ENCODE measurements around the gene FSTL5.

The FSTL5 gene

DNA sequence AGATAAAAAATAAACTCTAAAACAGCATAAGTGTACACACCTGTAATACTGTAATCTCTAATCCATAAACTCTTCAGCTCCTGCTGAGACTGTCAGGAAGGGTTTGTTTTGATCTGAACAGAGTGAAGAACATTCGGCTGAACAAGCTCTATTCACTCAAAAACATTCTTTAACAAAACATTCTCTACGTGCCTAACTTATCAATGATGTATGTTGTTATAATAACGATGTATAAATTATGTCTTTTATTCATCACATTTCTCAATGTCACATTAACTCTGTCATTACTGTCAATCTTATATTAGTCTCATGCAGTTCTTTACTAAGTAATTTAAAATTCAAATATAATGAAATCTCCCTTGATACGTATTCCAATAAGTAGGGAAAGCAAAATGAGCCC, 280.6 kb downstream of the FSTL5 start:
- H3K4me1 ChIP-seq (ENCODE audit: low read length), result no peaks in the 10 kb centered on the region
- H3K9me2 ChIP-seq (replicated peaks; ENCODE audit: insufficient read depth, low read length), result no peaks in the 10 kb centered on the region
- no peaks in the 10 kb centered on the region for H3K79me2 ChIP-seq (ENCODE audit: low read length)
- H3K27ac ChIP-seq (ENCODE audit: low read length), result no peak overlapping the region
- H3K27me3 ChIP-seq (replicated peaks; ENCODE audit: insufficient read depth, low read length), result no peaks in the 10 kb centered on the region
- TF ChIP-seq EZH2phosphoT487 (IDR thresholded peaks at IDR 0.05; ENCODE audit: low read length) (no peak), EZH2 (optimal IDR thresholded peaks at IDR 0.05; ENCODE audit: low read depth, low read length) (no peak)
- TF ChIP-seq, protein P1, sequence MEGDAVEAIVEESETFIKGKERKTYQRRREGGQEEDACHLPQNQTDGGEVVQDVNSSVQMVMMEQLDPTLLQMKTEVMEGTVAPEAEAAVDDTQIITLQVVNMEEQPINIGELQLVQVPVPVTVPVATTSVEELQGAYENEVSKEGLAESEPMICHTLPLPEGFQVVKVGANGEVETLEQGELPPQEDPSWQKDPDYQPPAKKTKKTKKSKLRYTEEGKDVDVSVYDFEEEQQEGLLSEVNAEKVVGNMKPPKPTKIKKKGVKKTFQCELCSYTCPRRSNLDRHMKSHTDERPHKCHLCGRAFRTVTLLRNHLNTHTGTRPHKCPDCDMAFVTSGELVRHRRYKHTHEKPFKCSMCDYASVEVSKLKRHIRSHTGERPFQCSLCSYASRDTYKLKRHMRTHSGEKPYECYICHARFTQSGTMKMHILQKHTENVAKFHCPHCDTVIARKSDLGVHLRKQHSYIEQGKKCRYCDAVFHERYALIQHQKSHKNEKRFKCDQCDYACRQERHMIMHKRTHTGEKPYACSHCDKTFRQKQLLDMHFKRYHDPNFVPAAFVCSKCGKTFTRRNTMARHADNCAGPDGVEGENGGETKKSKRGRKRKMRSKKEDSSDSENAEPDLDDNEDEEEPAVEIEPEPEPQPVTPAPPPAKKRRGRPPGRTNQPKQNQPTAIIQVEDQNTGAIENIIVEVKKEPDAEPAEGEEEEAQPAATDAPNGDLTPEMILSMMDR (IDR thresholded peaks at IDR 0.05; ENCODE audit: low read length), result no peak
- H3K9me3 ChIP-seq (replicated peaks; ENCODE audit: insufficient read depth, low read length), result no peaks in the 10 kb centered on the region
- H3K4me2 ChIP-seq (ENCODE audit: low read depth, low read length), result no peak overlapping the region
- no peak overlapping the region for H3K9ac ChIP-seq (ENCODE audit: low read length)
- H4K20me1 ChIP-seq (ENCODE audit: insufficient read depth, low read length), result no peaks in the 10 kb centered on the region
- no peak overlapping the region for H3K4me3 ChIP-seq (ENCODE audit: low read length)
- DNase-seq, result no peak
- no peaks in the 10 kb centered on the region for H3K36me3 ChIP-seq (replicated peaks; ENCODE audit: insufficient read depth, low read length)
- H3F3A ChIP-seq (ENCODE audit: insufficient read depth, low read length), result no peaks in the 10 kb centered on the region
- no peak overlapping the region for H2AFZ ChIP-seq (ENCODE audit: low read length)

DNA sequence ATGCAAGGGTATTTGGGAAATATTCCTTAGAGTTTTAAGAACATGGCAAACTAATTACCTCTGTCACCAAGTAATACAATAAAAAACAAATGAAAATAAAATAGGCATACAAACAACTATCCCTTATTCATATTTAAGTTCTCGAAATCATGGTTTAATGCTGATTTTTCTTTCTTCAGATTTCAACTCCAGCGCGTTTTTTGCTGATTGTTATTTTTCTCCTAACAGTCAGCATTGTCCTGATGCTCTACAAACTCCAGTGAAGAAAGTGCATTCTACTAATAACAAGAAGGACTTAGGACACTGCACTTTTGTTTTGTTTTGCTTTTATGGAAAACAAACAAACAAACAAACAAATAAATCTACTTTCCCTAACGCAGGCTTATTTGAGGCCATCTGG, 282.4 kb downstream of the FSTL5 start:
- no peak for DNase-seq
- H3F3A ChIP-seq (ENCODE audit: insufficient read depth, low read length), result no peaks in the 10 kb centered on the region
- no peaks in the 10 kb centered on the region for H3K4me1 ChIP-seq (ENCODE audit: low read length)
- no peak overlapping the region for H3K27ac ChIP-seq (ENCODE audit: low read length)
- no peaks in the 10 kb centered on the region for H3K9me3 ChIP-seq (replicated peaks; ENCODE audit: insufficient read depth, low read length)
- no peaks in the 10 kb centered on the region for H4K20me1 ChIP-seq (ENCODE audit: insufficient read depth, low read length)
- no peaks in the 10 kb centered on the region for H3K36me3 ChIP-seq (replicated peaks; ENCODE audit: insufficient read depth, low read length)
- no peaks in the 10 kb centered on the region for H3K79me2 ChIP-seq (ENCODE audit: low read length)
- H3K27me3 ChIP-seq (replicated peaks; ENCODE audit: insufficient read depth, low read length), result no peaks in the 10 kb centered on the region
- H3K4me2 ChIP-seq (ENCODE audit: low read depth, low read length), result no peak overlapping the region
- TF ChIP-seq, protein P1 (IDR thresholded peaks at IDR 0.05; ENCODE audit: low read length), result no peak
- H3K9me2 ChIP-seq (replicated peaks; ENCODE audit: insufficient read depth, low read length), result no peaks in the 10 kb centered on the region
- no peak overlapping the region for H2AFZ ChIP-seq (ENCODE audit: low read length)
- H3K4me3 ChIP-seq (ENCODE audit: low read length), result no peak overlapping the region
- no peak overlapping the region for H3K9ac ChIP-seq (ENCODE audit: low read length)

DNA sequence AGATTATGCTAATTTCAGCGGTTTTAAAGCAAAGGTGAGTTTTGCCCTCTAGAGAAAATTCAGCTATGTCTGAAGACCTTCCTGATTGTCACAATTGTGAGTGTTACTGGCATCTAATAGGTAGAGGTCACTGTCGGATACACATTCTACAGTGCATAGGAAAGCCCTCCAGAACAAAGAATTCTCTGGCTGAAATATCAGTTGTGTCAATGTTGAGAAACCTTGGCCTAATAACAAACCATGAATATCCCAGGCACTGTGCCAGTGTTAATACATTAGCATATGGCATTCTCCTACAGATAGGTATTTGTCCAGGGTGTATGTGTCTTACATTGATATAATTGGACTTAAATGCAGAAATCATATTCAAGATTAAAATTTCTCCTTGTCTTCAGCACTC, 294.3 kb downstream of the FSTL5 start:
- no peaks in the 10 kb centered on the region for H4K20me1 ChIP-seq (ENCODE audit: insufficient read depth, low read length)
- no peaks in the 10 kb centered on the region for H3K79me2 ChIP-seq (ENCODE audit: low read length)
- no peak overlapping the region for H3K9ac ChIP-seq (ENCODE audit: low read length)
- H2AFZ ChIP-seq (ENCODE audit: low read length), result no peak overlapping the region
- no peaks in the 10 kb centered on the region for H3F3A ChIP-seq (ENCODE audit: insufficient read depth, low read length)
- no peak for TF ChIP-seq EZH2phosphoT487 (IDR thresholded peaks at IDR 0.05; ENCODE audit: low read length)
- no peak for TF ChIP-seq EZH2 (optimal IDR thresholded peaks at IDR 0.05; ENCODE audit: low read depth, low read length)
- TF ChIP-seq, protein P1 (IDR thresholded peaks at IDR 0.05; ENCODE audit: low read length), result no peak
- no peaks in the 10 kb centered on the region for H3K4me1 ChIP-seq (ENCODE audit: low read length)
- H3K4me2 ChIP-seq (ENCODE audit: low read depth, low read length), result no peak overlapping the region
- DNase-seq, result no peak
- H3K27me3 ChIP-seq (replicated peaks; ENCODE audit: insufficient read depth, low read length), result no peaks in the 10 kb centered on the region
- no peaks in the 10 kb centered on the region for H3K36me3 ChIP-seq (replicated peaks; ENCODE audit: insufficient read depth, low read length)
- no peak overlapping the region for H3K4me3 ChIP-seq (ENCODE audit: low read length)
- H3K9me2 ChIP-seq (replicated peaks; ENCODE audit: insufficient read depth, low read length), result no peaks in the 10 kb centered on the region
- no peak overlapping the region for H3K27ac ChIP-seq (ENCODE audit: low read length)
- H3K9me3 ChIP-seq (replicated peaks; ENCODE audit: insufficient read depth, low read length), result no peaks in the 10 kb centered on the region
